NCI-H748 (cell line): ENCODE data around the gene RAB17.
A peak's percentile ranks its signal among the peaks of the same experiment; 100 is the strongest.

Source experiments
- DNase-seq: peaks from one replicate; lab custom pipeline; 2025; ENCODE audit not compliant: unreplicated experiment; lab: John Stamatoyannopoulos, UW

RAB17 gene, protein sequence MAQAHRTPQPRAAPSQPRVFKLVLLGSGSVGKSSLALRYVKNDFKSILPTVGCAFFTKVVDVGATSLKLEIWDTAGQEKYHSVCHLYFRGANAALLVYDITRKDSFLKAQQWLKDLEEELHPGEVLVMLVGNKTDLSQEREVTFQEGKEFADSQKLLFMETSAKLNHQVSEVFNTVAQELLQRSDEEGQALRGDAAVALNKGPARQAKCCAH

DNA sequence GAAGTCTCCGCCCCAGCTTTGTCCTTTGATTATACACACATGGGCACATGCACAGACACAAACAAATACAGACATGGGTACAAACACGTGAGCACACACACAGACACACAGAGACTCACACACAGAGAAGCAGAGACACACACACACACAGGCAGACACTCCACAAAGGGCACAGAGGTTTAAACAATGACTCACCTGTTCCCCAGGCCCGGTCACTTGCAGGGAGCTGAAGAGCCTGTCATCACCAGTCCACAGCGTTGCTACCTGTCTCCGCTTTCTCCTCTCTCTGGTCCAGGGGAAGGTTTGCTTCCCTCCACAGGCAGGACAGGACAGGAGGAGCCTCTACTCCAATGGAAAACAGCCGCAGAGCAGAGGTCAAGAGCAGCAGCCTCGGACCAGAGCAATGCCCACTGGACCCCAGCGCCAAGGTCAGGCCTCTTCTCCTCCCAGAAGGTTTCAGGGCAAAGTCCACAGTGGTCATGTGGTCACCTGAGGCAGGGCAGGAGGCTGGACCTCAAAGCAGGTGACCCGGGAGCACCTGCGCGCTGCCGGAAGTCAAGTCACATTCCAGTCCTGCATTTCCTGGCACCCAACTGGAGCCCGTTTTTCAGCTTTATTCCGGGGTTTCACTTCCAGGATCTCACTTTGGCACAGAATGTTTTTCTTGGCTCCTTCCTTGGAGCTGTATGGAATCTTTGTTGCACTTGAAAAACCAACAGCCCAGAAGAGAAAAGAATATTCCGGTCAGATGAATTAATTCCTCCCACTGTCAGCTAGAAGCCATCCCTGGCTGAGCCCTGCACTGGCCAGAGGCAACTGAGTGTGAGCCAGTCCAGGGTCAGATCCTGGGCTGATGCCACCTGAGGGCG lies at the start of gene RAB17:
Gene RAB17 (minus strand): TSS at position 463 of the 869 bp plus-strand sequence. CDS start 4,580 bp downstream, outside the sequence.
- DNase-seq: no peak

DNA sequence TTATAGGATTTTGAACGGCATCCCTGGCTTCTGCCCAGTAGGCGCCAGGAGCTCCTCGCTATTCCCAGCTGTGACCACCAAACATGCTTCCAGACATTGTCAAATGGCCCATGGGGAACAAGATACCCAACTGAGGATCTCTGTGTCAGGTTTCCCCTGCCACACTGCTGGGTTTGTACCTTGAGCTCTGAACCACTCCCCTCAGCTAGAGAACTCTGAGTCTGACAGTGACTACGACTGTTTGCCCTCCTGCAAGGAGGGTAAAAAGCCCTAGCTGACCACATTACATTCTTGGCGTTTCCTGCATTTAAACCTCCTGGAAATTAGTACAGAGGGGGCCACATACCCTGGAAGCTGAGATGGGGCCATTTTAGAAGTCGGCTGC lies 49.3 kb upstream of the RAB17 start:
- no peak for DNase-seq

DNA sequence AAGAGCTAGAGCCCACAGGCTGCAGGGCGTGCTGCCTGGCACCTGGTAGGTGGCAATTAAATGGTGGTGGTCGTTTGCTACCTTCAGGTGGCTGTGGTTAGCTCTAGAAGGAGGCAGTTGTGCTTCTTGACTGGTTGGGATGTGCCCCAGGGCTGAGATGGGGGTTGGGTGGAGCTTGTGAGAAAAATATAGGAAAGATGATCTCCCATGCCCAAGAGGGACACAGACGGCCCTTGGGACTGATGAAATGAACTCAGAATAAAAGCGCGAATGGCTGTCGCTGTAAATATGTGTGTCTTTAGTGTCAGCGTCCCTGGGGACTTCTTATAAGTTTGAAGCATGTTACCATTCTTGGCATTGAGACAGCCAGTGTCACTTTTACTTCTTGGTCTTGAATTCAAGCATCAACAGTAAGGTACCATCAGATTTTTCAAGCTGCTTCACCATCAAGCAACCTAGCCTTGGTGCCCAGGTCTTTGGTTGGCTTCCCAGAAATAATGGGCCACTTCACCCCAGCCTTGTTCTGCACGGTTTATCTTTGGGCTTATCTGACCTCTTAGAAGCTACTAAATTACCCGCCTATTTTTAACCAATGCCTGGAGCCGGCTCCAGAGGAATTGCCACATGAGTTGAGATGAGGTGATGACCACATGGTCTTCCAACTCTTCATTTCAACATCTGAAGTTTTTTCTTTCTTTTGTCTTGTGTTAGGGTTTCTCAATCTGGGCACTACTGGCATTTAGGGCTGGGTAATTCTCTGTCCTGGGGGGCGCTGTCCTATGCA lies 48.7 kb upstream of the RAB17 start:
- DNase-seq: no peak

DNA sequence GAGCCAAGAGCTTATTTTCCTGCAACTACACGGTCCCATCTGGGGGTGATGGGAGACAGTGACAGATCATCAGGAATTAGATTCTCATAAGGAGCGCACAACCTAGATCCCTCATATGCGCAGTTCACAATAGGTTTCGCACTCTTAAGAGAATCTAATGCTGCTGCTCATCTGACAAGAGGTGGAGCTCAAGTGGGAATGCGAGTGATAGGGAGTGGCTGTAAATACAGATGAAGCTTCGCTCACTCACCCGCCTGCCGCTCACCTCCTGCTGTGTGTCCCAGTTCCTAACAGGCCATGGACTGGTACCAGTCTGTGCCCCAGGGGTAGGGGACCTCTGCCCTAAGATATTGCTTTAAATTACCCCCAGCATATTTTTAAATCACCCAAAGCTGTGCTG lies 47.6 kb upstream of the RAB17 start:
- DNase-seq: no peak

DNA sequence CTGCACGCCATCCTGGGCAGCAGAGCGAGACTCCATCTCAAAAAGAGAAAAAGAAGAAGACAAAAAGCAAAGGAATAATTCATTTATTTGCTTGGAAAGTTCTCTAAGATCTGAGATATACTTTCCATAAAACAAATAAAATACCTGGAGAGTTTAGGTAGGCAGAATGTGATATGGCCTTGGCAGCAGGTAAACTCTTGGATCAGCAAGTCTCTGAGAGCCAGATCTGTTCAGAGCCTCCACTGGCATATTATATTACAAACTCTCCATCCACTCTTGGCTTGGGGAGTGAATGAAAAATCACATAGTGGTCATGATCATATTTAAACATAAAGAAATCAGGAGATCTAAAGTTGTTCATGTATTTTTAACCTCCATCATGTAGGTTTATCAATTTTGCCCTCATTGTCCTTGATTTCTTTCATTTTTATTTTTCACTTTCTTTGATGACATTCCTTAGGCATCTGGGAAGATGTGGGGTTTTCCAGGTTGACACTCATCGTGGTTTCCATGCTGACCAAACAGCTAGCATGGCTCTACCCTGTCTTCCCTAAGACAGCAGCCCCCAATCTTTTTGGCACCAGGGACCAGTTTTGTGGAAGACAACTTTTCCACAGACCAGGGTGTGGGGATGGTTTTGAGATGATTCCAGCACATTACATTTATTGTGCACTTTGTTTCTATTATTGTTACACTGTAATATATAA lies 47.0 kb upstream of the RAB17 start:
- DNase-seq: no peak

DNA sequence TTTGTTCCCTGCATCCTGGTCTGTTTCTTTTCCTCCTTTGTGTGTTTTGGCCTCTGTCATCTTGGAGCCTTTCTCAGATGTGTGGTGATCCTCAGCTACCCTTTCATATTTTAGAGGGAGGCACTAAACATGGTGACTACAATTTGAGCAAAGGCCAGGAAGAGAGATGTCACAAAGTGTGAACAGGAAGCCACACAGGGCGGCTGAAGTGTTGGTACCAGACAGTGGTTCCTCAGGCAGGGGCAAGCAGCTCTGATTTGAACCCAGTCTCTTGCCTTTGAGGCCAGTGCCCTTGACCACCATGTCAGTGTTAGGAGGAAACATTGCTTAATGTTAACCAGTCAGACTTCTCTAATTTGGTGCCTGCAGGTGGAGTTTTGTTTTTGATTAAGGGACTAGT lies 46.0 kb upstream of the RAB17 start:
- DNase-seq: no peak

DNA sequence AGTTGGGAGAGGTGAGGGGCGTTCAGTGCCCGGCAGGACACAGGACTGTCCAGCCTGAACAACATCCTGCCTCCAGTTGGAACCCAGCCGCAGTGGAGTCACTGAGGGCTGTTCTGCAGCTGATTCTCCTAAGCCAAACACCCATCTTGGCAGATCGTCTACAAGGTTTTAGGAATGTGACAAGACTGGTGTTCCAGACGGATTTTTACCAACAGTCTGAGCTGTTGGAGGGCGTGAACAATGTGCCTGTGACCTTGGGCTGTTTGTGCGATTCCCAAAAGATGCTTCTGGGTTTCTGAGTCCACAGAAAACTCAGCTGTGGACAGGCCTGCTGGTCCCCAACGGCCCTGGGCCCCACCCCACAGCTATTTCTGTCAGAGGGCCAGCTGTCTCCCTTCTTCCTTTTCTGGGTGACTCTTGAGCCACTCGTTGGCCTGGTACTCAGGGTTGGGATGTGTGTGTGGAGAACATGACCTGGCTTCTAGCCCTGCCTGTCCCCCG lies 42.6 kb upstream of the RAB17 start:
- no peak for DNase-seq

DNA sequence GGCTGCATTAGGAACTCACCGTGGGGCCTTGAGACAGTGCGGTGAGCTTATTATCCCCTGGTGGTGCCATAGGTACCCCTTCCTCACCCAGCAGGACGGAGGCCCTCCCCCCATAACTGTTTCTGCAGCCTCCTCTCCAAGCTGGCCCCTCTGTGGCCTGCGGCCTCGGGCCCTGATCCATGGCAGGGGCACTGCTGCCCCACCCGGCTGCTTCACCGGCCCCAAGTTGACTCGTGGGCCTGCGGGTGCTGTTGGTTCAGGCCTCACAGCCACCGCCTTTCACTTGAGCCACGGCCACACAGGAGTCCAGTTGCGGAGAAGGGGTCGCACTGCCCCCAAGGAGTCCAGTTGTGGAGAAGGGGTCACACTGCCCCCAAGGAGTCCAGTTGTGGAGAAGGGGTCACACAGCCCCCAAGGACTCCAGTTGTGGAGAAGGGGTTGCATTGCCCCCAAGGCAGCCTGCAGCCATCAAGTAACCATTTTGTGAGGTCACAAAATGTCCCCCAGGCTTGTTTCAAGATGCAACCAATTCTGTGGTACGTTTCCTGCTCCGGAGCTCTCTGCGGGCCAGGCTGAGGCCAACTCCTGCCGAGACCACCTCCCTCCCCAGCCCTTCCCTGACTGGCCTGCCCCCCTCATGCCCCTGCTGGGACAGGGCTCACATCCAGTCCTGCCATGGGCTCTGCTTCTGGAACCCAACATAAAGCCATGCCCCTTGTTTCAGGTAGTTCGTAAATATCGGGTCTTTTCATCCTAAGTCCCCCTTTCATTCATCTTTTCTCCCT lies 41.5 kb upstream of the RAB17 start:
- DNase-seq: no peak

DNA sequence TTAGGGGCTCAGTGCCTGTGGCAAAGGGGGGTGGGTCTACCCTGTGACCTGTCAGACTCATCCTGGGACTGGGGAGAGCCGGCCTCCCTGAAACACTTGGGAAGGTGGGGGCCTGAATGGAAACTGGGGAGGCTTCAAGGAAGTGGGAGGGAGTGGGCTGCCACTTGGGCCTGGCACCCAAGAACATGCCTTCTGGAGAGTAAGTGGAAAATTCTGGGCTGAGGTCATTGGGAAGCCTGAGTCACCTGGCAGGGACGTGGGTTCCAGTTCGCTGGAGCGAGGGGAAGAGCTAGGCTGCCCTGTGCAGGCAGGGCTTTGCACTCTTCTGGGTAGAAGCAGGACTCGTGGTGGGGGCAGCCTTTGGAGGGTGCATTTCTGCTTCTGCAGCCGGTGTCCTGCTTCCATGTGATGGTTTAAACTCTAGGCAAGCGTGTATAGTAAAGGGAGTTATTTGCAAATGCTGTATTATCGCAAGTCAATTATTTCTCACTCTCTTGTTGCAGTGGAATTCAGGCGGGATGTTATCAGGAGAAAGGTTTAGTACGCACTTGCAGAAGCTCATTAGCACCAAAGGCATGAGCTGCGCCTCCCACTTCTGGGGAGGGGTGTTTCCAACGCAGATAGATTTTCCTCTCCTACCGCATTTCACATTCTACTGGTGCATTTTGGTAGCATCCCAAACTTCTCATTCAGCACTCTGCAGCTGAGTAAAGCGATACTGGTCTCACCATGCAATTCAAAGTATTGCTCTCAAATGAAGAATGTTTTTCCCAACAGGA lies 40.7 kb upstream of the RAB17 start:
- DNase-seq: no peak

DNA sequence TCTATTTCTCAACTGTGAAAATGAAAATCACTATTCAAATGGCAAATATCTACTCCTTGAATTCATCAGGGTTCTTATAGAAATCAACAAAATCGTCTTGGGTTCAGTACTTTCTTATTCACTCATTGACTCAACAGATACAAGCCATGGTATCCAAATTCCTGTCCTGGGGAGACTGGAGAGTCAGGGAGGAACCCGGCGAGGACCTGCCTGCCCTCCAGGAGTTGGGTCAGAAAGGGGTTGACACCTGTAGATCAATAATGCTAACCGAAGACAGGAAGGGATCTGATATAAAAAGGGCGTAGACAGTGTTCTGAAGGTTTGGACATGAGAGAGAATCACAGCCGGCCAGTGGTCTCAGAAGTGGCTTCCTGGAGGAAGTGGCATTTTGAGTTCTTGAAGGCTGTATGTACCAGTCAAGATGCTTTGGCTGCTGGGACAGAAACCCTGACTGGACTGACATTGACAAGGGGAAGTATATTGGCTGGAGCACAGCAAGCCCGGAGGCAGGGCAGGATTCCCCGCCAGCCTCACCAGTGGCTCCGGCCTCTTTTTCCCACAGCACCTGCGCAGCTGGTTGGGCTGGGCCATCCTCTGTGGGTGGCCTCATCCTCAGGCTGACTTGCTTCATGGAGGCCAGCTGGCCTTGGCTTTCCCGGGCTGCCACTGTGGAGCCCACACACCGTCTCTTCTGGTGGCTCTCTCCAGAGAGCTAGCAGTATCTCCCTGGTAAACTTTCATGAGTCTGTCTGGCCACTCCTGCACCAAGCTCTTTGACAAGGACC lies 39.9 kb upstream of the RAB17 start:
- DNase-seq: no peak

DNA sequence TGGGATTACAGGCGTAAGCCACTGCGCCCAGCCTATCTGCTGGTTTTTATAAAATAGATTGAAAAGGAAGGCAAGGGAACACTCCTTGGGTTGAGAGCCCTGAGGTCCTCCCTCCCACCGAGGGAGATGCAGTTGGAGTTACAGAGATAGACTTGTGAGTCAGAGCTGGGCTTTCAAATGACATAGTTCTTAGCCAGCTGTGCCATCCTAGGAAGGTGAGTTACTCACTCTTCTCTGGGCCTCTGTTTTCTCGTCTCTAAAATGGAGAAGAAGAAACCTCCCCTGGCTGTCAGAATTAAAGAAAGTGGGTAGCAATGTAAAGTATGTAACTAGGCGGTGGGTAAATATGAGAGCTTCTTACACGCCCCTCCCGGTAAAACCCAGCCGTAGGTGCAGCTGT lies 39.2 kb upstream of the RAB17 start:
- DNase-seq: no peak

DNA sequence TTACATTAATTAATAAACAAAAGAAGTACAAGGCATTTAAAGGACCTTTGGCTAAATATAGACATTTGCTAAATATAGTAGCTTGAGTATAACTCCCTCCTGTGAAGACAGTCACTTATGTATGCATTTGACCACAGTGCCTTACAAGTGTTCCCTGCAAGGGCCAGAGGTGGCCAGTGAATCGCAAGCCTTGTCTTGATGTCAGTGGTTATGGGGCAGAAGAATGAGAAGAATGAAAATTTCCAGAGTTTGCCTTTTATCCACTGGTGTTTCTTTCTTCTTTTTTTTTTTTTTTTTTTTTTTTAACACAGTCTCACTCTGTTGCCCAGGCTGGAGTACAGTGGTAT lies 38.6 kb upstream of the RAB17 start:
- no peak for DNase-seq

DNA sequence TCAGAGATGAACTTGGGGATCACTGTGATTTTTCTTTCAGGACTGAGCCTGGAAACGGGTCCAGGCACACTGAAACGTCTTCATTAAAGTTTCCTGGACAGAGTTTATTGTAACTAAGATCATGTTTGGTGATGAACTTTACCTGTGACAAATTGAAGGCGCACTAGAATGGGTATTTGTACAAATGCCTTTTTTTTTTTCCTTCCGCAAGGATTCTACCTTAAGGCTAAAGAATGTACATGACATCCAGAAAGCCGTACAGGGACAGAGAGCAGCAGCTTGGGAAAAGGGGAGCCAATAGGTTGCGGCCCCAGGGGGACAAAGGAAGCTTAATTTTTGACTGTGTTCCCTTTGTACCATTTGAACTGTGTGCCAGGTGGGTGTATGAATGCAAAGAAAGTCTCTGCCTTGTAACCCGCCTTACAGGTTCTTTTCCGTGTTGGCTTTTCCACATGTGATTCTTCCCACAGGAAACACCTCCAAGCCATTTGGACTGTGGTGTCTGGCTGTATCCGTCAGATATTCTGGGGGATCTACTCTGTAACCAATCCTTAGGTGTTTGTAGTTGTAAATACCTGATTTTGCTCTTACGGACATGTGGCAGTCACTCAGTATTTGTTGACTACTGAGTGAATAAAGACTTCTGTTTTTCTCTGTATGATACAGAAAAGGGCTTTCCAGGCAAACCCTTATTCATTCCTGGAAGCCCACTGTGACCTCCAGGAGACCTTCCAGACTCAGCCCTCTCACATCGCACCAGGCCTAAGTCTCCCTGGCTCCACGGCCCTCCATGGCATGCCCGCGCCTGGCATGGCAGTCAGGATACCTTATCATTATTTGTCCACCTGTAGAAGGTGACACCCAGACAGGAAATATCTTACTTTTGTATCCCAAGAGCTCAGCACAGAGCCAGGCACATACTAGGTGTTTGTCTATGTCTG lies 38.0 kb upstream of the RAB17 start:
- peak; percentile 12 for DNase-seq

DNA sequence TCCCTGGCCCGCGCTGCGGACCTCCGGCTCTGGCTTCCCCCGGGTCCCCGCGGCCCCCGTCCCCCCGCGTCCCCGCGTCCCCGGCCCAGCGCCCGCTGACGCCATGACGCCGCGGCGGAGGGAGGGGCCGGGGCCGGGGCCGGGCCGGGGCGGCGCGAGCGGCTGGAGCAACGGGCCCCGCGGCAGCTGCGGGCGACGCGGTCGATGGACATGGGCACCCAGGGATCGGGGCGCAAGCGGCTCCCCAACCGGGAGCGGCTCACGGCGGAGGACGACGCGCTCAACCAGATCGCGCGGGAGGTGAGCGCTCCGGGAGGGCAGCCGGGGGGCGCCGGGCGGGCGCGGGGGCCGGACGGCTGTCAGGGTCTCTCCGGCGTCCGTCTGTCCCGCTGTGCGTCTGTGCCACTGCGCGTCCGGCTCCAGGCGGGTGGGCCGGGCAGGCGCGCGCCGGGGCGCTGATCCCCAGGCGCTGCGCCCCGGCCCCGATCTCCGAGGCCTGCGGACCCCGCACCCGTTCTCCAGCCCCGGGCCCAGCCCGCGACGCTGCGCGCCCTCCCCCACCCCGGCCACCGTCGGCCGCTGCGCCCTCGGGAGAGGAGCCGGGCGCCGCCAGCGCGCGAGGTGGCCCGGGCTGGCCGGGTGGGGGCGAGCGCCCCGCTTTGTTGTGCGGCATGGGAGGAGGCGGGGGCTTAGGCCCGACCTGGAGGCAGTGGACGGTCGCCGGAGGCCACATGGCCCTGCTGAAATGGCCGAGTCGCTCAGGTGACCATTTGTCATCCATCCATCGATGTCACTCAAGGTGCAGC lies 37.1 kb upstream of the RAB17 start, which contains the start of gene LRRFIP1:
Gene LRRFIP1 (plus strand): TSS at position 147 of the 806 bp plus-strand sequence. CDS start 58 bp downstream, at position 205.
- peak; percentile 52 for DNase-seq

DNA sequence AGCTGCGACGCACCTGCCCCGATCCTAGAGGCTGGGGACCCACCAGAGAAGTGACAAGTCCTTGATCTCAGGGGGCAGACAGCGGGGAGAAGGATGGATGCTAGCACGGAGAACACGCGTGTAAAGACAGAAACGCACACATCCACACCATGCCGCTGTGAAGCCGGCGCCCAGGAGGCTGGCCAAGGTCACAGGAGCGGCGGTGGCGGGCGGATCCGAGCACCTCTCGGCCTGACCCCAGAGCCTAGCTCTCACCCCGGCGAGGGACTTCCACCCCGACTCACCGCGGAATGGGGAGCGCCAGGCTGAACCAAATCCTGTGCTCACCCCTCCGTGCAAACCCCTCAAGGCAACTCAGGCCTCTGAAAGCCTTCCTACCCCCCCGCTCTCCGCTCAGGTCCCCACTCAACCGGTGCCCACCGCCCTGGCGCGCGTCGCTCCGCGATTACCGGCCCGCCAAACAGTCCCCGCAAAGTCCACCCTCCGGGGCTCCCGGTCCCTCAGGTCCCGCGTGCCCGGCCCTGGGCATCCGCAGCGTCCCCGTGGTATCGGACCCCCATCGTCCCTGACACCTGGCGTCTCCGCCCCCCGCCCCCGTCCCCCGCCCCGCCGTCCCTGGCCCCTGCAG lies 36.4 kb upstream of the RAB17 start:
- no peak for DNase-seq

DNA sequence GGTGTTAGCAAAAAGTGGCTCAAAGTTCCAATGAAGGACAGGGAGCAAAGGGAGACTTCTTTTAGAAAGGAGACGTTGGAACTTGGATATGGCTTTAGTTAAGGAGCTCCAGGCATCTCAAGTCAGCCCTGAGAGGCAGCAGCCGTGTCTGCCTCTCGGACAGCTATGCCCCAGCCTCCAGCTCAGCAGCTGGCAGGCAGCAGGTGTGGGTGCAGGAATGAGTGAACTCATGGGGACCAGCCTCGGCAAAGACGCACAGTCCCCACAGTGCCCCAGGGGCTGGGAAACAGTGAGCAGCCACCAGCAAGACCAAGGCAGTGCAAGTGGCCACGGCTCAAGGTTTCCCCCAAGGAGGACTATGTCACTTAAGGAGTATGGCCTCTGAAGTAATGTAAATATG lies 35.2 kb upstream of the RAB17 start:
- DNase-seq: no peak
